Raji (cell line): ENCODE measurements around the gene GRM7.

Source experiments
- POLR2A ChIP-seq: IDR thresholded peaks from 2 replicates; pipeline ENCODE4 v1.6.1; 2011; ENCODE audit warnings: low read depth, low read length, control low read depth; ENCODE audit not compliant: insufficient read depth

GRM7 gene

GRCh38 chr3:6860954-6861624 is at the start of gene GRM7:
Gene GRM7, plus strand, starts transcription at chr3:6861115.
- TF ChIP-seq POLR2A = no peak

DNA sequence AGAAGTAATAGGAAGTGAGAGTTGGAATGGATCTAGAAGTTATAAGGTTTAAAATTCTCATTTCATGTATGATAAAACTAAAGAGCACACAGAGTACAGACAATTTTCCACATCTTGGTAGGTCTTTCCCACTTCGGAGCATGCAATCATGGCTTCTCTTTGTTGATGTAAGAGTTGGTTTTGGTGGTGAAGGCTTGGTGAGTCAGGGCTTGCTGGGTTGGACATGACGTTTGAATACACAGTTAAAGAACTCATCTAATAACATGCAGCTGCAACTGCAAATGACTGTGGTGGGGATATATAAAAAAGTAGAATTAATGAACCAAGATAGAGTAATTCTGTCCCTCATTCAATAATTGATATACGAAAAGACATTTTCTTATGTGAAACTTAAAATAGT is 39.5 kb upstream of the GRM7 start:
- TF ChIP-seq POLR2A = no peak

- no peak for TF ChIP-seq POLR2A
Measured at GRCh38 chr3:6825524-6825923, 35.4 kb upstream of the GRM7 start.

DNA sequence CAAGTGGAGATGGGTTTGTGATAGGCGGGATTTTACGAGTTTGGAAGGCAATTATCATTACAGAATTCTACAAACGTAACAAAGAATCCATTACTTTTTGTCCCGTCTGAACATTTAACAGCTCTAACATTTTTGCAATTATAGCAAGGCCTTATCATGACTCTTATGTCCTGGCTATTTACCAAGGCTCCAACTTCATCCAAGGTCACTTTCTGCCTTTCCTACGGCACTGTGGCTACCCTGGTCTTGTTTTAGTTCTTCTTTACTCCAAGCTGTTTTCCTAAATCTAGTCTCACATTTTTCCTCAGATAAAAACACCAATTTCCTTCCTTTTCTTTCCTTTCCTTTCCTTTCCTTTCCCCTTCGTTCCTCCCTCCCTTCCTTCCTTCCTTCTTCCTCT is 33.5 kb upstream of the GRM7 start:
- TF ChIP-seq POLR2A = no peak

- no peak for TF ChIP-seq POLR2A
Measured at GRCh38 chr3:6844723-6845122, 16.2 kb upstream of the GRM7 start.

GRCh38 chr3:6854184-6854583 is 6.7 kb upstream of the GRM7 start:
- no peak for TF ChIP-seq POLR2A

DNA sequence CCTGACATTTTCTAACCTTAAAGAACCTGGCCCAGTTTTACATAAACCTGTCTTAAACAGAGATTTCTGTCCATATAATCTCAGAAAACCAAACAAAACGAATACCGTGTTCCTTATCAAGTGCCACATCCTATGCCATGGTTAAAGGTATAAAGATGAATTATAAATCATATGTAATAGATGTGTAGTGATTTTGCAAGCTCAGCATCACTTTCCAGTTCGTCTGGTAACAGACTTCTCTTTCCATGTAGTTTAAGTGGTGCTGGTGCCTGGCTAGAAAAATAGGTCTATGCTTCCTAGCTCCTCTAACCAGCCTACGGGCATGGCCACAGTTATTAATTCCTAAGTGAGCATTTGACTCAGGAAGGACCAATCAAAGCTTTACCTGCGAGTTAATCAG is 3.4 kb upstream of the GRM7 start:
- no peak for TF ChIP-seq POLR2A

GRCh38 chr3:6860149-6860953 is 564 bp upstream of the GRM7 start:
- TF ChIP-seq POLR2A = no peak

GRCh38 chr3:6861625-6862000 is 698 bp downstream of the GRM7 start:
- TF ChIP-seq POLR2A = no peak

DNA sequence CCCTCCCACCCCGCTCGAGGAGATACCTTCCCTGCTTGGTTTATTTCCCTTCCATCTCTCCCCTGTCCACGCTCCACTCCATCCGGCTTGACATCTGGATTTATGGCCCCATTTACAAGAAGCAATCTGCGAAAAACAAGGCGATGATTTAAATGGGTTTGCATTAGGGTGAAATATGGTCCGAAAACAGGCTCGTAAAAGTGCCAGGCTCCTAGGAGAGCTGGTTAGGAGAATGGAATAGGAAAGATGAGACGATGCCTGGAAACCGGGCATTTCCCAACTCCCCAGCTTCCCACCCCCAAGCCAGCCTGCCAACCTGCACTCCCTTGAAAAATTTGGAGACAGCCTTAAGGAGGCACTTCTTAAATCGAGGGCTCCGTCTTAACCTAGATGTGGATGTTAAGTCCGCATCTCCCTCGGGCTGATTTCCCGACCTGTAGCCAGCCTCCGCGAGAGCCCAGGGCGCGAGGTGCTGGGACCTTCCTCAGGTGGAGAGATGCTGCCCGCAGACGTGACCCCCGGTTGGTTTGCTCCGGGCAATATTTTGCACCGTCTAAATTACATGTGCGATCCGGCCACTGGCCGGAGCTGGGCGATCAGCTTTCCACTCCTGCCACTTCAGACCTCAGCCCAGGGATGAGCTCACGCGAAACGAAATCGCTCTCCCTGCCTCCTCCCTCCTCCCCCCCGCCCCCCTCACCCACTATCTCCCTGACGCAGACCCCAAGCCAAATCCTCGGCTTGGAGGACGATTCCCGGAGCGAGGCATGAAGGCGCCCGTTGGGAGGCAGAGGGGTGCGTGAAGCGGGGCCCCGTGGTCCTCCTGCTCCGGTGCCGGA is 1.3 kb downstream of the GRM7 start:
- no peak for TF ChIP-seq POLR2A

- TF ChIP-seq POLR2A = no peak
Measured at GRCh38 chr3:6862880-6863195, 1.9 kb downstream of the GRM7 start.

GRCh38 chr3:6867269-6867668 is 6.4 kb downstream of the GRM7 start:
- TF ChIP-seq POLR2A = no peak

DNA sequence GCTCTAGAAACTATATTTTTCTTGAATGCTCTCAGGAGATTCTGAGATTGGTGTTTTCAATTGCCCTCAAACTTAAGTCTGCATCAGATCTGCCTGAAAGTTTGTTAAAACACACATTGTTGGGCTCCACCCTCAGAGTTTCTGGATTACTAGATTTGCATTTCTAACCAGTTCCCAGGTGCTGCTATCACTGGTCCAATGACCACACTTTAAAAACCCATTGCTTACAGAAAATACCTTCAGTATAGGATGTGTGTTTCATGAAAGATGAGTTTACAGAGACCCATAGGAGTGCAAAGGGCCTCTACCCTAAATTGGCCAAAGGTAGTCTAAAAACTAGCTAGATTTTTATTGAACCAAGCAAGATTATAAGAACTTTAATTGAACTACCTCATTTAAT is 17.8 kb downstream of the GRM7 start:
- no peak for TF ChIP-seq POLR2A

- no peak for TF ChIP-seq POLR2A
Measured at GRCh38 chr3:6912240-6912639, 51.3 kb downstream of the GRM7 start.

DNA sequence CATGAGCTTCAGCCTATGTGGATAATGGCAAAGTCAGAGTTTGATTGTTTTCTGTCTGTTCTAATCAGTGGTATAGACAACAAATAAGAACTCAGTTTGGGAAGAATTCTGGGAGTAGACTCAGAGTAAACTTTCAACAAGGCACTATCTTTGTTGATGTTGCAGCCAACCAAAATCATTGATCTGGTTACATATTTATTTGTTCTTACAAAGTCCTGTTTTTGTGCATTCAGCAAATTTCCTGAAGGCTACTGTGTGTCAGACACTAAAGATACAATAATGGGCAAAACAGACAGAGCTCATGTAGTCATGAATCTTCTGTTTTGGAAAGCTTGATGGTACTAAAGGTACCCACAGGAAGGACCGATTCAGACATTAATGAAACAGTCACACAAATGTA is 55.0 kb downstream of the GRM7 start:
- TF ChIP-seq POLR2A = no peak

GRCh38 chr3:6921066-6921465 is 60.2 kb downstream of the GRM7 start:
- TF ChIP-seq POLR2A = no peak
